AG09309 (cell line): ENCODE results near the gene PRLR.

ENCODE experiments used
- DNase-seq: peaks from one replicate; pipeline ENCODE4 v3.0.0-alpha.2; 2010; ENCODE audit warnings: low read depth
- H3K4me3 ChIP-seq: 2 replicates; pipeline ENCODE4 v1.5.1; 2011; ENCODE audit warnings: mild to moderate bottlenecking, low read depth, low read length, moderate library complexity; ENCODE audit not compliant: control insufficient read depth
- TF ChIP-seq, protein P1 (sequence below): IDR thresholded peaks from 2 replicates; pipeline ENCODE4 v1.5.1; 2011; ENCODE audit warnings: mild to moderate bottlenecking, low read depth, low read length, inconsistent platforms; ENCODE audit not compliant: insufficient read depth, control insufficient read depth; ENCODE audit errors: missing control alignments

Gene PRLR

DNA sequence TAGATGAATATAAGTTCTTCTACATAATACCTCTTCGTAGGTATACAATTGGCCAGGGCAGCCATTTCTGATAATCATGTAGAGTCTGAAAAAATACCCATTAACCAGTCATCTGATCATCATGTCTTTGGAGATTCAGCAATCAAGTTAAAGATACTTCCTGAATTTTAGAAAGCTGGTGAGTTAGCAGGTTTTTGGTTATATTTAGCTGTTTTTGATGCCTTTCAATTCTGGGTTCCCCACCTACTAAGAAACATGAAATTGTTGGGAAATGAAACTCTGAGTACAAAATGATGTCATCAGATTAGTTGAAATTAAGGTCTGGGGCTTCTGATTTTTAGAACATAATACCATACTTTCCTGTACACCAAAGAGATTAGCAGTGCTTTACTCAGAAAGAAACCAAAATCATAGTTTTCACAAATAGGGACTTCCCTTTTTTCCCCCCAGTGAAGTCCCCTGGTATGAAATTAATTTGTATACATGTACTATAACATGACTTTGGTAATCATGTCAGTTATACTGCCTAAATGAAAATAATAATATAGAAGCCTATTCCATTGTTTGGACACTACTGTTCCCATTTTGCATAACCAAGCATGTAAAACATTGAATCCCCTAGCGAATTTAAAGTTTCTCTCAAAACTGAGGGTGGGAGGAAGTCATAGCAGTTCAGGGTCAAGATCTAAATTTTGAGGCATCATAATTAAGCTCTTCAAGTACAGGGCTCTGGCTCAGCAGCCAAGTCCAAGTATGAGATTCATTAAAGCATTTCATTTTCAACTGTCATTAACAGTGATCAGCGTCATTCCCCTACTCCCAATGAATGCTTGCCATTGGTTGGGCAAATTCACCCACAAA is 17.9 kb downstream of the PRLR start:
- TF ChIP-seq, protein P1, sequence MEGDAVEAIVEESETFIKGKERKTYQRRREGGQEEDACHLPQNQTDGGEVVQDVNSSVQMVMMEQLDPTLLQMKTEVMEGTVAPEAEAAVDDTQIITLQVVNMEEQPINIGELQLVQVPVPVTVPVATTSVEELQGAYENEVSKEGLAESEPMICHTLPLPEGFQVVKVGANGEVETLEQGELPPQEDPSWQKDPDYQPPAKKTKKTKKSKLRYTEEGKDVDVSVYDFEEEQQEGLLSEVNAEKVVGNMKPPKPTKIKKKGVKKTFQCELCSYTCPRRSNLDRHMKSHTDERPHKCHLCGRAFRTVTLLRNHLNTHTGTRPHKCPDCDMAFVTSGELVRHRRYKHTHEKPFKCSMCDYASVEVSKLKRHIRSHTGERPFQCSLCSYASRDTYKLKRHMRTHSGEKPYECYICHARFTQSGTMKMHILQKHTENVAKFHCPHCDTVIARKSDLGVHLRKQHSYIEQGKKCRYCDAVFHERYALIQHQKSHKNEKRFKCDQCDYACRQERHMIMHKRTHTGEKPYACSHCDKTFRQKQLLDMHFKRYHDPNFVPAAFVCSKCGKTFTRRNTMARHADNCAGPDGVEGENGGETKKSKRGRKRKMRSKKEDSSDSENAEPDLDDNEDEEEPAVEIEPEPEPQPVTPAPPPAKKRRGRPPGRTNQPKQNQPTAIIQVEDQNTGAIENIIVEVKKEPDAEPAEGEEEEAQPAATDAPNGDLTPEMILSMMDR, result no peak
- H3K4me3 ChIP-seq, result no peak overlapping the region
- no peak for DNase-seq

DNA sequence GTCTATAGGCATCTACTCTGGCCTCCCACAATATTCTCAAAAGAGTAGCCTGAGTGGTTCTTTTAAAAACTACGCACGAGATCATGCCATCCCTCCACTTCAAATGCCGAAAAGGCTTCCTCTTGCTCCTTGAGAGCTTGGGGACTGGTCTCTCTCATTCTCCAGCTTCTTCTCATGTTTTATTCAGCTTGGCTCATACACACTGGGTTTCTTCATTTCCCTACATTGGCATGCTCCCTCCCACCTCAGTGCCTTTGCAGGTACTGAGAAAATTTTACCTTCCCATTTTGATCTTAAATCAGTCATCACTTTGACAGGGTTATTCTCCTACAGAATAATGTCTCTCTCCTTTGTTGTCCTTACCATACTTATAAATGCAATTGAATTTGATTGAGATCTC is 20.4 kb downstream of the PRLR start:
- no peak for DNase-seq

DNA sequence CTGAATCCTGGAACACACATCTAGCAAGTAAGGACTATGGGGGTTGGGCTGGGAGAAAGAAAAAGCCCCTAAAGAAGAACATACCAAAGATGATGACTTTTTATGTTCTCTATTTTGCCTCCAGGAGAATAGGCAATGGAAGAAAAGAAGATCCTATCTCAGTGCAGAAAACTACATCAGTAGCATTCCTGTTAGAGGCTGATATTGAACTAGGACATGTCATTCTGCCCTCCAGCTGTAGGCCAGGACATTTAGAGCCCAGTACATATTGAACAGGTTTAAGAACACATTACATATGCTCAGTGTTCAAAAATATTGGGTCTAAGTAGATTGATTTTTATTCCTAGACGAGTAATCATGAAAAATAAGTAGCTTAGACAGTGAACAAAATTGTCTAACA is 24.7 kb downstream of the PRLR start:
- TF ChIP-seq, protein P1, result no peak
- no peak for DNase-seq
- H3K4me3 ChIP-seq, result no peak overlapping the region

More for the DNA sequence above, 20.4 kb downstream of the PRLR start:
- TF ChIP-seq, protein P1, result no peak
- no peak overlapping the region for H3K4me3 ChIP-seq

DNA sequence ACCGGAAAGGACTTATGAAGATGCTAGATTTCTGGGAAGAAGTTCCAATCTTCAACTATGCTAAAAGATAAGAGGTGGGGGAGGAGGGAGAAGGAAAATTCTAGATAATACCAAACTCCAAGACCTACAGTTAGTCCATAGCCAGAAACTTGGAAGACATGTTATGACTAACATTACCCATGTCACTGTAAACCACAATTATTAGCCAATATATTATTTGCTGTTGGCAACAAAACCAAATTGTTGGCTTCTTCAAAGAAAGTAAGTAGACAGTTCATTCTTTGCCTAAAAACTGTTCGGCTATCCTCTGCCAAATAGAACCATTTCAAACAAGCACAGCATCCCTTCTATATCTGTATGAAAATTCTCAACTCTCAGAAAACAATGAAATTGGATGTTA is 25.1 kb downstream of the PRLR start:
- TF ChIP-seq, protein P1, result no peak
- no peak overlapping the region for H3K4me3 ChIP-seq
- no peak for DNase-seq

DNA sequence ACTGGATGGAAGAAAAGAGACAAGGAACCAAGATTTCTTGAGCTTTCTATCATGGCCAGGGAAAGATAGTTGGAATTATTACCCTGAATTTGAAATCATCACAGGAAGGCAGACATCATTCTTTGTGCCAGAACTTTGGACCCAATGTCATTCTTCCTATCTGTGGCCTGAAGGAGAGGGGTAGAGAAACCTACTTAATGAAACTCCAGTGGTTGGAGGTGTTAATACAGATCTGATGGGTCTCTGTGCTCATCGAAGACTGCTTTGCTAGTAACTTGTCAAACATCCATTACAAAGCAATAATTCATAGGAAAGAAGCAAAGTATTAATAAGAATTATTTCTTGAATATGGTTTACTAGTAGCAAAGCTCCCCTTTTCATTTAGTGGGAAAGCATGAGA is 26.9 kb downstream of the PRLR start:
- TF ChIP-seq, protein P1, result no peak
- DNase-seq, result no peak
- H3K4me3 ChIP-seq, result no peak overlapping the region

DNA sequence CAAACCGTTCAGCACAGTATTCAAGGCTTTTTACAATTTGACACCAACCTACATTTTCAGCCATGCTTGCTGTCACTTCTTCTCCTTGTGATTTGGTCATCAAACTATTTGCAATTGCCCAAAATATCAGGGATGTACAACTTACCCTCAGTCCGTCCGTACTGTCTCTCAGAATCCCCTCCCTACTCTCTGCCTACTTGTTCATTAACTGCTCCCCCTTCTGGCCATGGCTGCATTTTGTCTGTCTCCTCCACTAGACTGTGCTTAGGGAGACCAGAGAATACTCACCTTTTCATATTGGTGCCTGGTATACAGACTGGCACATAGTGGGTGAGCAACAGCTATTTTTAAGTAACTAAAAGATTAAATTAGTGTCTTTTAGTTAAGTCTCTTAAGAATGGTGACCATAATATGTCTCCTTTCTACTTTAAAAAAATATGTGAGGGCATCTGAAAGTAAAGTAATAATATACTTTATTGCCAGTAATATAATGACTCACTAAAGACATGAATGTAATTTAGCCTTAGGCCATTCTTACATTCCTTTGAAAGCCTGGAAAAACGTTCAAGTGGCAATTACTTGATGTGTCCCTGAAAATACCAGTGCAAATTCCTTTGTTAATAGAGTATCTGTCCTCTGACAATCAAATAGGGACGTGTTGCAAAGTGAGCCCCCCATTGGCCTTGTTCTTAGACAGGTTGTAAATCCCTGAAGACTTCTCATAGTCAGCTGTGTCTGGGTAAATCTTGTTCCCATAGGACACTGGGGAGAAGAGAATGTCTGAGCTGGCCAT is 27.8 kb downstream of the PRLR start:
- no peak overlapping the region for H3K4me3 ChIP-seq
- peak; percentile 16 for DNase-seq
- TF ChIP-seq, protein P1, result peak; percentile 71
